Endothelial cell of umbilical vein (primary cell): ENCODE results near the gene TWIST2. TPM values are rescaled to one million over a fixed set of nuclear protein-coding genes. Genes with fewer than 3 reads are reported as not detected.

Source experiments
- BruUV-seq: library from RNA; stranded (reverse); fragments of 400-500 nt; replicated peaks from 2 replicates; lab custom pipeline; 2021; lab: Mats Ljungman, UMichigan
- CTCF ChIA-PET: fragments of 300-600, 350-600 bp; sonication (Branson Sonifier 250); formaldehyde crosslinking; loops from one replicate; lab custom pipeline; 2021; ENCODE audit warnings: antibody characterized with exemption, inconsistent platforms; lab: Charles Lee
- POLR2A ChIA-PET: fragments of 300-600, 350-600 bp; sonication (Branson Sonifier 250); formaldehyde crosslinking; loops from one replicate; lab custom pipeline; 2021; ENCODE audit warnings: antibody characterized with exemption, inconsistent platforms; lab: Charles Lee
- DNase-seq: peaks from one replicate; pipeline ENCODE4 v3.0.0-alpha.2; 2011; ENCODE audit warnings: low read depth, low spot score
- FAIRE-seq: peaks from 2 replicates; lab custom pipeline; 2011; peaks lifted over from hg19 to GRCh38; lab: Jason Lieb, UNC
- H2AFZ ChIP-seq: 2 replicates; pipeline ENCODE4 v1.6.0; 2012; ENCODE audit warnings: low read depth, low read length, control low read depth, inconsistent platforms
- H3K27ac ChIP-seq: 2 replicates; pipeline ENCODE4 v1.5.1; 2011; ENCODE audit warnings: low read depth, mild to moderate bottlenecking, control low read depth, low read length, moderate library complexity; ENCODE audit not compliant: insufficient read depth
- H3K27me3 ChIP-seq, 2 experiments: 2 replicates each; pipeline versions ENCODE4 v1.6.0 to v1.6.1; 2011; ENCODE audit warnings: low read length in 2 of 2, mixed read lengths in 1 of 2; ENCODE audit not compliant: control insufficient read depth in 2 of 2, insufficient read depth in 2 of 2
- H3K36me3 ChIP-seq, 2 experiments: 2 replicates in 1 of 2; 3 replicates in 1 of 2; pipeline ENCODE4 v1.5.1; 2011; ENCODE audit warnings: low read length in 2 of 2, mild to moderate bottlenecking in 1 of 2, moderate library complexity in 1 of 2; ENCODE audit not compliant: control insufficient read depth in 2 of 2, insufficient read depth in 2 of 2; ENCODE audit errors: extremely low read depth in 1 of 2
- H3K4me1 ChIP-seq: 3 replicates; pipeline ENCODE4 v1.5.1; 2011; ENCODE audit warnings: mild to moderate bottlenecking, low read length; ENCODE audit not compliant: control insufficient read depth, insufficient read depth; ENCODE audit errors: extremely low read depth
- H3K4me2 ChIP-seq: 2 replicates; pipeline ENCODE4 v1.6.1; 2011; ENCODE audit warnings: low read length, control low read depth, mixed read lengths; ENCODE audit not compliant: insufficient read depth
- H3K4me3 ChIP-seq, 3 experiments: fragments of 200-600 bp in 1 of 3; sonication (generic), shearing (Covaris generic) in 1 of 3; replicated peaks in 1 of 3; 2 replicates each; pipeline ENCODE4 v1.5.1; 2011 to 2016; ENCODE audit warnings: control low read depth in 3 of 3, low read length in 3 of 3, mild to moderate bottlenecking in 2 of 3, inconsistent platforms in 1 of 3, low read depth in 1 of 3, moderate library complexity in 1 of 3; ENCODE audit not compliant: insufficient read depth in 1 of 3
- H3K79me2 ChIP-seq: 2 replicates; pipeline ENCODE4 v1.6.0; 2012; ENCODE audit warnings: low read length, inconsistent platforms; ENCODE audit not compliant: control insufficient read depth, insufficient read depth
- H3K9ac ChIP-seq: replicated peaks from 2 replicates; pipeline ENCODE3; 2011; ENCODE audit warnings: low read length, control low read depth; ENCODE audit not compliant: insufficient read depth; ENCODE audit errors: extremely low read depth
- H3K9me1 ChIP-seq: replicated peaks from 3 replicates; pipeline ENCODE4 v1.6.0; 2011; ENCODE audit warnings: mild to moderate bottlenecking, low read length; ENCODE audit not compliant: control insufficient read depth, insufficient read depth; ENCODE audit errors: extremely low read depth
- H3K9me3 ChIP-seq: replicated peaks from 2 replicates; pipeline ENCODE4 v1.5.1; 2012; ENCODE audit warnings: low read length, inconsistent platforms; ENCODE audit not compliant: control insufficient read depth, insufficient read depth
- H4K20me1 ChIP-seq: replicated peaks from 2 replicates; pipeline ENCODE3; 2011; ENCODE audit warnings: mild to moderate bottlenecking, low read length; ENCODE audit not compliant: control insufficient read depth, insufficient read depth; ENCODE audit errors: extremely low read depth
- EZH2 ChIP-seq: IDR thresholded peaks from 2 replicates; pipeline ENCODE4 v1.6.1; 2012; ENCODE audit warnings: borderline replicate concordance, low read depth, mild to moderate bottlenecking, moderate library complexity, low read length, inconsistent platforms; ENCODE audit not compliant: severe bottlenecking
- FOS ChIP-seq: IDR thresholded peaks from 2 replicates; pipeline ENCODE4 v1.6.1; 2011; ENCODE audit warnings: mild to moderate bottlenecking, low read length, moderate library complexity, borderline replicate concordance; ENCODE audit not compliant: insufficient read depth
- GATA2 ChIP-seq: IDR thresholded peaks from 2 replicates; pipeline ENCODE4 v1.7.0; 2011; ENCODE audit warnings: low read depth, mild to moderate bottlenecking, moderate library complexity, mixed read lengths, low read length; ENCODE audit not compliant: insufficient read length, insufficient read depth
- JUN ChIP-seq: IDR thresholded peaks from 2 replicates; pipeline ENCODE4 v1.6.1; 2011; ENCODE audit warnings: borderline replicate concordance, low read depth; ENCODE audit not compliant: insufficient read length, insufficient read depth
- MYC ChIP-seq: IDR thresholded peaks from one replicate; pipeline ENCODE4 v1.6.1; 2011; ENCODE audit warnings: mild to moderate bottlenecking, low read depth, low read length
- POLR2A ChIP-seq: IDR thresholded peaks from 2 replicates; pipeline ENCODE4 v1.6.1; 2012; ENCODE audit warnings: low read depth, mild to moderate bottlenecking, control low read depth, low read length
- POLR2AphosphoS5 ChIP-seq: IDR thresholded peaks from 2 replicates; pipeline ENCODE4 v1.6.1; 2012; ENCODE audit warnings: low read depth, mild to moderate bottlenecking, control low read depth, low read length, moderate library complexity; ENCODE audit not compliant: insufficient read depth
- dilution Hi-C: fragments of 300-500 bp; cut with MboI; formaldehyde crosslinking; loops from one replicate; pipeline ENCODE4 v1.15.0; 2019; ENCODE audit warnings: low sequenced_read_pairs; ENCODE audit not compliant: extremely low pct_ligation_motif_present
- intact Hi-C: fragments of 100-400 bp; cut with micrococcal nuclease; formaldehyde crosslinking; loops from one replicate; pipeline ENCODE4 v1.10.0; 2022
- polyA plus RNA-seq, 4 experiments: library from polyadenylated mRNA; depleted of rRNA in 3 of 4; stranded (reverse) in 3 of 4; unstranded in 1 of 4; fragments of >200 nt; gene quantifications; 2 replicates each; pipeline versions ENCODE4 v1.2.1 to v1.2.3, GENCODE V29; 2011 to 2012; ENCODE audit warnings: missing spikeins in 1 of 4
- total RNA-seq: library from RNA; stranded (reverse); gene quantifications from 2 replicates; pipeline ENCODE4 v1.2.3, GENCODE V29; 2021
- TF ChIP-seq, protein P1 (sequence below): IDR thresholded peaks from 2 replicates; pipeline ENCODE4 v1.6.1; 2011; ENCODE audit not compliant: insufficient read depth, insufficient read length
- TF ChIP-seq, protein P2 (sequence below), 2 donors: IDR thresholded peaks; 1 replicate in 1 of 2; 2 replicates in 1 of 2; pipeline ENCODE4 v1.5.1; 2011; ENCODE audit warnings: low read length in 2 of 2, mild to moderate bottlenecking in 2 of 2, moderate library complexity in 2 of 2, control low read depth in 1 of 2, inconsistent platforms in 1 of 2, low read depth in 1 of 2; ENCODE audit not compliant: insufficient read depth in 1 of 2; ENCODE audit errors: extremely low read depth in 1 of 2

TWIST2 gene
- total and polyA plus RNA-seq, 2 donors (not counting 3 experiments of a cell fraction or from before 2014, with no cell fraction given) = 2.3 to 3.4 TPM

DNA sequence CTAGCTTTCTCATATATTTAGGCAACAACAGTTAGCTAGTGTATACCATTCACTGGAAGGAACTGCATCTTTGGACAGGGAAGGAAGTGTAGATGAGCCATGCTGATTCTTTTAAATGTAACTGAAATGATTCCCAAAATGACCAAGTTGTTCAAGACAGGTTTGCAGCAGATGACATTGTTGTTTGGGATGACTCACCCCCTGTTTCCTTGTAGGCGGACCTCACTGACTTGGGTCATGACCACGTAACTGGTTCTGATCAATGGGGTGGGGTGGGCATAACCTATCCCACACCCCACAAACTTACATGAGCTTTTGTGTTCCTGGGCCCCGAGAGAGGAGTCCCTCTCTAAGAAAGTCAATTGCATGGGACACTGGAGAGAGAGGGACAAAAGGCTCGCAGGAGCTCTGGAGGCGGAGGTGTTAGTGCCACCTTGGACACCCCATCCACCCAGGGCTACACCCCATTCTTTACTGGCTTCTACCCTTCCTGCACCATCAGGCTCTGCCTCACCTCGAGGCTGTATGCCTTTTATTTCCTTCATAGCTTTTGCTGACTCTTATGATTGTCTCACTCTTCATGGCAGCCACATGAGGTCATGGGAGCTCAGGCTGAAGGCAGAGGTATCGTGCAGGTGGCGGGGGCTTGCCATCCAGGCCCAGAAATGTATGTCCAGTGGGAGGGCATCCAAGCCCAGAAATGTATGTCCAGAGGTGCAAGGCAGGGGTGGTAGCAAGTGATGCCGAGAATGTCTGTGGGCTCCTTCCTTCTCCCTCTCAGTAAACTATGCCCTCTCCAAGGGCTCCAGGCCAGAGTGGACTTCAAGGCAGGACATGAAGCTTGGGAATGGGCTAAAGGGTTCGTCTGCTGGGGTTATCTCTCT is 108.0 kb downstream of the TWIST2 start:
- H3K4me3 ChIP-seq = no peak overlapping the region
- H3K9me3 ChIP-seq = no peaks in the 10 kb centered on the region
- ChIA-PET CTCF (interaction anchor here (0.7 to 2.4 kb wide), 6 partner anchors 10 to 588 kb away, joined by 3 to 12 read pairs (median 4); no protein-coding TSS in a partner anchor), POLR2A (no interaction called here)
- H3K9me1 ChIP-seq = no peaks in the 10 kb centered on the region
- H3K27me3 ChIP-seq = no peaks in the 10 kb centered on the region
- no peak overlapping the region for H3K4me2 ChIP-seq
- H3K9ac ChIP-seq = no peak overlapping the region
- dilution Hi-C loops (no loop called here), intact Hi-C loops (no loop called here)
- no TSS peak for BruUV-seq
- DNase-seq (peak; percentile 31), FAIRE-seq (peak; percentile 62)
- H3K79me2 ChIP-seq = no peaks in the 10 kb centered on the region
- no peak overlapping the region for H2AFZ ChIP-seq
- no peaks in the 10 kb centered on the region for H3K36me3 ChIP-seq
- TF ChIP-seq EZH2 (no peak), FOS (peak; percentile 58), JUN (peak; percentile 74)
- no peaks in the 10 kb centered on the region for H4K20me1 ChIP-seq
- H3K27ac ChIP-seq = no peak overlapping the region
- peaks cover 17% of the 10 kb centered on the region for H3K4me1 ChIP-seq

DNA sequence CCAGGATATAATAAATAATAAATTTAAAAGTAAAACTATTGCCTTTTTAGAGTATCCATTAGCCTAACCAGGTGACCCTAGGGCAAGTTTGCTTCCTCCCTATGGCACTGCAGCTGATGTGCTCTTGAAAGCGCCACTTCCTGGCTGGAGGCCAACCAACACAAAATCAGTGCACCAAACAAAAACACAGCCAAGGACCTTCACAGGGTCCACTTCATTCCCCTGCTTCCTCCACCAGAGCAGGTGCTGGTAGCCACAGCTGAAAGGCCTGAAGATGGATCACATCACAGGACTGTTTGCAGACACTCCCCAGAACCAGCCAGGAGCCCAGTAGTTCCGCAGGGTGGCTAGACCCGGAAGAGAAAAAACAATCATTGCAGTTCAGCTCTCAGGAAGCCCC is 108.8 kb downstream of the TWIST2 start:
- dilution Hi-C loops (no loop called here), intact Hi-C loops (no loop called here)
- Histone ChIP-seq H3K9ac (no peak overlapping the region), H3K4me3 (no peak overlapping the region), H3K27me3 (no peaks in the 10 kb centered on the region), H2AFZ (peak overlapping the region; percentile 73), H3K4me1 (peaks cover 17% of the 10 kb centered on the region), H3K36me3 (no peaks in the 10 kb centered on the region), H3K4me2 (peak overlapping the region; percentile 16), H3K79me2 (no peaks in the 10 kb centered on the region), H3K27ac (peak overlapping the region; percentile 17), H3K9me1 (no peaks in the 10 kb centered on the region), H4K20me1 (no peaks in the 10 kb centered on the region), H3K9me3 (no peaks in the 10 kb centered on the region)
- POLR2A ChIA-PET = no interaction called here
- FAIRE-seq (peak; percentile 78), DNase-seq (peak; percentile 87)
- CTCF ChIA-PET = interaction anchor here (0.7 to 2.4 kb wide), 5 partner anchors 11 to 589 kb away, joined by 3 to 12 read pairs (median 4); no protein-coding TSS in a partner anchor
- BruUV-seq = no TSS peak
- TF ChIP-seq, protein P1, sequence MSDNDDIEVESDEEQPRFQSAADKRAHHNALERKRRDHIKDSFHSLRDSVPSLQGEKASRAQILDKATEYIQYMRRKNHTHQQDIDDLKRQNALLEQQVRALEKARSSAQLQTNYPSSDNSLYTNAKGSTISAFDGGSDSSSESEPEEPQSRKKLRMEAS = no peak
- TF ChIP-seq JUN (no peak), GATA2 (no peak), MYC (no peak), FOS (no peak), POLR2A (no peak), EZH2 (no peak), POLR2AphosphoS5 (no peak)
- TF ChIP-seq, protein P2, sequence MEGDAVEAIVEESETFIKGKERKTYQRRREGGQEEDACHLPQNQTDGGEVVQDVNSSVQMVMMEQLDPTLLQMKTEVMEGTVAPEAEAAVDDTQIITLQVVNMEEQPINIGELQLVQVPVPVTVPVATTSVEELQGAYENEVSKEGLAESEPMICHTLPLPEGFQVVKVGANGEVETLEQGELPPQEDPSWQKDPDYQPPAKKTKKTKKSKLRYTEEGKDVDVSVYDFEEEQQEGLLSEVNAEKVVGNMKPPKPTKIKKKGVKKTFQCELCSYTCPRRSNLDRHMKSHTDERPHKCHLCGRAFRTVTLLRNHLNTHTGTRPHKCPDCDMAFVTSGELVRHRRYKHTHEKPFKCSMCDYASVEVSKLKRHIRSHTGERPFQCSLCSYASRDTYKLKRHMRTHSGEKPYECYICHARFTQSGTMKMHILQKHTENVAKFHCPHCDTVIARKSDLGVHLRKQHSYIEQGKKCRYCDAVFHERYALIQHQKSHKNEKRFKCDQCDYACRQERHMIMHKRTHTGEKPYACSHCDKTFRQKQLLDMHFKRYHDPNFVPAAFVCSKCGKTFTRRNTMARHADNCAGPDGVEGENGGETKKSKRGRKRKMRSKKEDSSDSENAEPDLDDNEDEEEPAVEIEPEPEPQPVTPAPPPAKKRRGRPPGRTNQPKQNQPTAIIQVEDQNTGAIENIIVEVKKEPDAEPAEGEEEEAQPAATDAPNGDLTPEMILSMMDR (IDR thresholded peaks at IDR 0.05; ENCODE audit: extremely low read depth in 1 of 2, insufficient read depth in 1 of 2, low read depth in 1 of 2, low read length in 2 of 2) = no peak
